H1 (cell line): ENCODE results near the gene FLNC.

ENCODE experiments used
- EGR1 ChIP-seq: IDR thresholded peaks from 2 replicates; pipeline ENCODE4 v1.6.1; 2011; ENCODE audit warnings: low read depth, low read length, borderline replicate concordance
- KDM1A ChIP-seq: fragments of 200-600, 300-600 bp; sonication (generic); IDR thresholded peaks from 2 replicates; pipeline ENCODE4 v1.7.1; 2016; ENCODE audit warnings: mild to moderate bottlenecking, low read length, borderline replicate concordance
- KDM4A ChIP-seq: IDR thresholded peaks from one replicate; pipeline ENCODE4 v1.7.1; 2012; ENCODE audit warnings: low read depth, mild to moderate bottlenecking, moderate library complexity, low read length, inconsistent platforms; ENCODE audit not compliant: severe bottlenecking
- PHF8 ChIP-seq: fragments of 200-600 bp; sonication (generic); conservative IDR thresholded peaks from 2 replicates; pipeline ENCODE4 v1.7.1; 2012; ENCODE audit warnings: low read depth, mild to moderate bottlenecking, inconsistent platforms, low read length, moderate library complexity
- POLR2AphosphoS5 ChIP-seq: IDR thresholded peaks from 2 replicates; pipeline ENCODE4 v1.6.1; 2011; ENCODE audit warnings: low read depth, low read length
- SIN3A ChIP-seq, 2 experiments: IDR thresholded peaks in 1 of 2; conservative IDR thresholded peaks in 1 of 2; 2 replicates each; pipeline ENCODE4 v1.6.1; 2011 to 2012; ENCODE audit warnings: low read length in 2 of 2, improper control_type of control experiment in 1 of 2, low read depth in 1 of 2, mild to moderate bottlenecking in 1 of 2
- SP1 ChIP-seq: IDR thresholded peaks from 2 replicates; pipeline ENCODE4 v1.6.1; 2011; ENCODE audit warnings: low read depth, low read length
- TAF1 ChIP-seq: IDR thresholded peaks from 2 replicates; pipeline ENCODE4 v1.6.1; 2011; ENCODE audit warnings: mild to moderate bottlenecking, low read depth, low read length
- TBP ChIP-seq: IDR thresholded peaks from 2 replicates; pipeline ENCODE4 v1.6.1; 2011; ENCODE audit warnings: low read depth, low read length, improper control_type of control experiment
- TEAD4 ChIP-seq: IDR thresholded peaks from 2 replicates; pipeline ENCODE4 v1.6.1; 2012; ENCODE audit warnings: low read depth, low read length, inconsistent platforms, mixed read lengths
- TF ChIP-seq, protein P1 (sequence below), 3 experiments: IDR thresholded peaks; 1 replicate in 2 of 3; 2 replicates in 1 of 3; pipeline versions ENCODE4 v1.5.1 to v1.6.1; 2011; ENCODE audit warnings: low read length in 3 of 3, mild to moderate bottlenecking in 3 of 3, inconsistent platforms in 2 of 3, low read depth in 1 of 3, moderate library complexity in 1 of 3; ENCODE audit not compliant: insufficient read depth in 1 of 3; ENCODE audit errors: control extremely low read depth in 1 of 3

- TF ChIP-seq TEAD4 = no peak
- TF ChIP-seq SP1 = no peak
- no peak for TF ChIP-seq POLR2AphosphoS5
- TF ChIP-seq SIN3A (conservative IDR thresholded peaks at IDR 0.05 in 1 of 2, IDR thresholded peaks at IDR 0.05 in 1 of 2; ENCODE audit: low read depth in 1 of 2, low read length in 2 of 2) = no peak
- TF ChIP-seq PHF8 = no peak
- TF ChIP-seq, protein P1, sequence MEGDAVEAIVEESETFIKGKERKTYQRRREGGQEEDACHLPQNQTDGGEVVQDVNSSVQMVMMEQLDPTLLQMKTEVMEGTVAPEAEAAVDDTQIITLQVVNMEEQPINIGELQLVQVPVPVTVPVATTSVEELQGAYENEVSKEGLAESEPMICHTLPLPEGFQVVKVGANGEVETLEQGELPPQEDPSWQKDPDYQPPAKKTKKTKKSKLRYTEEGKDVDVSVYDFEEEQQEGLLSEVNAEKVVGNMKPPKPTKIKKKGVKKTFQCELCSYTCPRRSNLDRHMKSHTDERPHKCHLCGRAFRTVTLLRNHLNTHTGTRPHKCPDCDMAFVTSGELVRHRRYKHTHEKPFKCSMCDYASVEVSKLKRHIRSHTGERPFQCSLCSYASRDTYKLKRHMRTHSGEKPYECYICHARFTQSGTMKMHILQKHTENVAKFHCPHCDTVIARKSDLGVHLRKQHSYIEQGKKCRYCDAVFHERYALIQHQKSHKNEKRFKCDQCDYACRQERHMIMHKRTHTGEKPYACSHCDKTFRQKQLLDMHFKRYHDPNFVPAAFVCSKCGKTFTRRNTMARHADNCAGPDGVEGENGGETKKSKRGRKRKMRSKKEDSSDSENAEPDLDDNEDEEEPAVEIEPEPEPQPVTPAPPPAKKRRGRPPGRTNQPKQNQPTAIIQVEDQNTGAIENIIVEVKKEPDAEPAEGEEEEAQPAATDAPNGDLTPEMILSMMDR (IDR thresholded peaks at IDR 0.05; ENCODE audit: control extremely low read depth in 1 of 3, insufficient read depth in 1 of 3, low read depth in 1 of 3, low read length in 3 of 3) = no peak
- TF ChIP-seq TBP = no peak
- no peak for TF ChIP-seq KDM4A
- TF ChIP-seq EGR1 = no peak
- TF ChIP-seq KDM1A = no peak
- TF ChIP-seq TAF1 = no peak
Observed at GRCh38 chr7:128811631-128812430, 18.4 kb upstream of the FLNC start.
